GM18508 (cell line): ENCODE measurements around the gene HNRNPA3.
"Not testable (repeated sequence)": the region's sequence is repeated elsewhere in the genome, so short reads cannot be mapped to it uniquely, and the experiment has no call there.

ENCODE experiments used
- ATAC-seq: cut with Tn5 transposase; IDR thresholded peaks from one replicate; pipeline ENCODE4 v1.9.1; 2021; ENCODE audit warnings: moderate number of reproducible peaks; ENCODE audit not compliant: insufficient read depth, unreplicated experiment

Gene HNRNPA3

GRCh38 chr2:177212106-177212890 is at the start of gene HNRNPA3:
TSS of gene HNRNPA3 (plus strand) at chr2:177212794. CDS start at chr2:177212800, 6 bp downstream.
- ATAC-seq: peak; percentile 78

- ATAC-seq: no peak
Observed at GRCh38 chr2:177164131-177164530, 48.5 kb upstream of the HNRNPA3 start.

DNA sequence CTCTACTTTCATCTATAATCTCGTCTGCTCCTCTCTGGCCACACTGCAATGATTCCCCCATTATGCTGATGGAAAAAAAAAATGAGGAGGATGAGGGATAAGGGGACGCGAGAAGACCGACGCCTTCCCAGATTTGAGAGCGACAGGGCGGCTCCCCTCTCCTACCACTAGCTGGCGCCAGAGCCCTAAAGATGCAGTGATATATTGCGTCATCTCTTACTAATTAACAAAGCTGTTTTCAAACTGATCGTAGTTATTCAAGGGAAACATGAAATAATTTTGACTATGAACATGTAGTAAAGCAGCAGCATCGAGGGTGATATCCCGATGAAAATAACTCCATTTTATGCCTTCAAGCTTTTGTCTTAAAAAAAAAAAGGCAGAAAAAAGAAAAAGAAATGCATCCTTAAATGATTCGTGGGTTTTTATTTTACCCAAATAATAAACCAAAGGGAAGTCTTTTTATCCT is 48.0 kb upstream of the HNRNPA3 start:
- no peak for ATAC-seq

DNA sequence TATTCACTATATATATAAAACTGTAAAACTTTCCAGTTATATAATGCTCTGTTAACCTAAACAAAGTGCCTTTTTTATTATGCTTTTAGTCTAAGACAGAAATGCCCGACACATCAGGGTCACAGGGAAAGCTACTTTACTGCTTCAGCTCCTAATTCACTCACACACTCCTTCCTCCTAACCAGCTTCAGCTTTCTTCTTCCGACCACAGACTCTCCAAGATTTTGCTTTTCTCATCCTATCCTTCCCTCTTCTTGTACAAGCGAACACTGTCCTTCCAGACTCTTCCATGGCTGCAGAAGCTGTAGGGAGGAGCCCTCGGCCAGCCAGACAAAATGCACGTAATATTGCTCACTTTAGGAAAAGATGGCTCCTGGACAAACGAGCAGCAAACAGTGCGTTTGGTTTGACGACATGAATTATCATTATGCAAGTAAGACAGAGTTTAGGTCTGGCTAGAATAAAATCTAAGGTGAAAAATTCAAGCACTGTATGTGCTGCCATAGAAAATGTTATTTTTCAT is 47.5 kb upstream of the HNRNPA3 start:
- no peak for ATAC-seq

DNA sequence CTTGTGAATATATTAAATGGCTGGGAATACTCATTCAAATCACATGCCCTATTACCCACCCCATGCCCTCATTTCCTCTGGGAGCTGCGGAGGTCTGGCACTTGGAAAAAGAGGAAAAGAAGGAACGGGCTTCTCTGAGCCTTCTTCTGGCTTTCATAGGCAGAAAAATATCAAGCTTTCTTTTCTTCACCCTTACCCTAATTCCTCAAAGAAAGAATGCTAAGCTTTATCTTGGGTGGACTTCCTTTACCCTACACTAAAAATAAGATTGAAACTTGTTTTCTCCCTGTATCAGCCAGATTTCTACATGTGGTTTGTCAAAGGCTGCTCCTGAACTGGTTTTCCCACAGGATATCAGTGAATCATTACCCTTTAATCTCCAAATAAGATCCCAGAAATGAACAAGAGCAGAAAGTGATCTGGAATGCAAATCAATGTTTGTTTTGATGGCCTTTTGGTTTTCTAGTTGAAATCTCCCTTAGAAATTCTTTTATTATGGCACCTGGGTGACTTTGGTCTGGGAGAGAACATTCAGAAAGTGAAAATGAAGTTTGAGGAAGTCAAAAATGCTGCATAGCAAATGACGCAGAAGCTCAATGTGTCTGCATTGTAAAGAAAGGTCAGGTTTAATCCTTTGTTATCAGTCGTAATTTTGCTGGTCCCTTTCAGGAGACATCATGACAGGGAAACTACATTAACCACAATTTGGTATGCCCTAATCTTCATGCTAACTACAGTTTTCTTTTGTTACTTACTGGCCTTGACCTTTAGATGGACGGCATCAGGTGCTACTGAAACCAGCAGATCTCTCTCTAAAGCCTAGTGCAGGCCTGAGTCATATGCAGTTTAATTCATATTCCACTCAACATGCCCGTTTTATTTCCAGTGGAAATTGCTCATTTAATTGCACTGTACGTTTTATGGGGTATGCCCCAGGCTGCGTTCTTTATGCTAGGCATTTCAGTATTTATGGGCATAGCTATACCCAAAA is 46.6 kb upstream of the HNRNPA3 start:
- peak; percentile 42 for ATAC-seq

DNA sequence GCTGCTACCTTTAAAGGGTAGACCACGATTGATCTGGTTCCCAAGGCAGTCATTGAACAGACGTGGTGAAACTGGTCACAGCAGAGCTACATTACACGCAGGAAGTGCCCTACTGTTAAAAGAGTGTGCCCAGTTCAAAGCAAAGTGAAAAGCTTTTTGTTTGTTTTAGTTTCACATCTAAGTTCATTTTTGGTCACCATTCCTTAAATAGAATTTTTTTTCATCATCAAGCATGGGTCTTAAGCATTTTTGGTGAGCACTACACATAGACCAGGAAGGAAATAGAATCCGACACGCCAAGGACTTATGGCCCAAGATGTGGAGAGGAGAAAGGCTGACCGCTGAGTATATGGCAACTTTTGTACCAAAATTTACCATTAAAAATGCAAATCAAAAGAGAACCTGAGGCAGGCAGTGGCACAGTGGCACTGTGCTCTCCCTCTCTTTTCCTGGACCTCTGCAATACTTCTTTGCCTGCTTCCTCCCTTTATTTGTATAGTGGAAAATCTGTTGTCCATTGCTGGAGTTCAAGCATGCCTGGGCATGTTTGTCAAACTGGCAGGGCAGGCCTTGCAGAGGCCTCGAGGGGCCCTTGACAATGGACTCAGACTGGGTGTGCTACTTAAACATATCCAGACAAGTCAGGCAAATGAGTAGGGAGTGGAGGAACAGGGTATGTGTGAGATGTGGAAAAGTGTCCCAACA is 42.6 kb upstream of the HNRNPA3 start:
- peak; percentile 50 for ATAC-seq

GRCh38 chr2:177171418-177171865 is 41.2 kb upstream of the HNRNPA3 start:
- no peak for ATAC-seq

DNA sequence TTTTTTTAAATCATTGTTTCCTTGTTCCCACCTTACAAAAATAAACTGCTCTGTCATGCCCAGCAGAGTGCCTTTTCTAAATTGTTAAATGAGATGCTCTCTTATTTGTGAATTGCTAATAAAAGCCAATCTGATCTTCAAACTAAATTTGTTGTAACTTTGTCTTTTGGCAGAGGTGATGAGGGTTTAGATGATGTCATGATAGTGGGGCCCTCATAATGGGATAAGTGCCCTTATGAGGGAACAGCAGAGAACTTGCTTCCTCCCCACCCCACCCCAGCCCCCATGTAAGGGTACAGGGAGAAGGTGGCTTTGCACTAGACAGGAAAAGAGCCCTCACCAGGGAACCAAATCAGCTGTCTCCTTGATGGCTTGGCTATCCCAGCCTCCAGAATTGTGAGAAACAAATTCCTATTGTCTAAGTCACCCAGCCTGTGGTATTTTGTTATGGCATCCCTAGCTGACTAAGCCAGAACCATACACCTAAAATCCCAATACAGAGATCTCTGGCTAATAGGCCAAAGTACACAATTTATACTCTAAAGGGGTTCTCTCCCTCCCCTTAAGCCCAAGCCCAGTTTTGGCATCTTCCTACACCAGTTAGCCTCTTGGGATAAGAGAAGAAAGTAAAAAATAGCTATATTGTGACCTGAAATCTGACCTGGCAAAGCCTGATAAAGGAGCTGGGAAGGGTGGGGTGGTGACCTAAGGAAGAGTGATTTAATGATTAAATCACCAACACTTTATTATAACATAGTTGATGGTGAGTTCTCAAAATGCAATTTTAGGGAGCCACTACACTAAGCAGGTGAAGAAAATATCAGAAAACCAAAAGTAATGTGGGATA is 40.3 kb upstream of the HNRNPA3 start:
- no peak for ATAC-seq

- ATAC-seq: no peak
Observed at GRCh38 chr2:177174486-177174885, 38.1 kb upstream of the HNRNPA3 start.

DNA sequence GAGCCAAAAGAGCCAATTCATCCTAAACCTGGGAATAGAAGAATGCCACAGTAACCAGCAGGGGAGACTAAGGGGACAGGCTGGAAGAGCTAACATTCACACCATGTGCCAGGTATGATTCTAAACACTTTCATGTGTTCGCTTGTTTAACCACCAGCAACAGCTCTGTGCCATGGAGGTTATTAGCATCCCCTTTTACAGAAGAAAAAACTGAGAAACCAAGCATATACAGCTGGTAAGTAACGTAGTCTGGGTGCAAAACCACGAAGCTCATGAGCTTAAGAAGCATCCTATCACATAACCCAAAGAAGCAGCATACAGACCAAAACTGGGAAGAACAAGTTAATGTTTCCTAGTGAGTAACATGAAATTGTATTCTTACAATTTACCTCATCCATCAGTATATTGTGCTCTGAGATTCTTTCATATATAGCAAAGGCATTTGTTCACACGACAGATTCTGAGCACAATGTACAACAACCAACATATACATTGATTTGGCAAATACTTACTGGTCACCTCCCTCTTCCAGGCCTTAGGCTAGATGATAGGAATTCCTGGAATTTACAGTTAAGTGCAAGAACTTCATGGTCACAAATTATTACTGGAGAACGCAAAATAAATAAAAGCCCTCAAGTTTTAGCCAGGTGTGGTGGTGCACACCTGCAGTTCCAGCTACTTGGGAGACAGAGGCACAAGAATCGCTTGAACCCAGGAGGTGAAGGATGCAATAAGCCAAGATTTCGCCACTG is 36.5 kb upstream of the HNRNPA3 start:
- ATAC-seq: no peak

- no peak for ATAC-seq
Observed at GRCh38 chr2:177178797-177179196, 33.8 kb upstream of the HNRNPA3 start.

- ATAC-seq: no peak
Observed at GRCh38 chr2:177179227-177179626, 33.4 kb upstream of the HNRNPA3 start.

DNA sequence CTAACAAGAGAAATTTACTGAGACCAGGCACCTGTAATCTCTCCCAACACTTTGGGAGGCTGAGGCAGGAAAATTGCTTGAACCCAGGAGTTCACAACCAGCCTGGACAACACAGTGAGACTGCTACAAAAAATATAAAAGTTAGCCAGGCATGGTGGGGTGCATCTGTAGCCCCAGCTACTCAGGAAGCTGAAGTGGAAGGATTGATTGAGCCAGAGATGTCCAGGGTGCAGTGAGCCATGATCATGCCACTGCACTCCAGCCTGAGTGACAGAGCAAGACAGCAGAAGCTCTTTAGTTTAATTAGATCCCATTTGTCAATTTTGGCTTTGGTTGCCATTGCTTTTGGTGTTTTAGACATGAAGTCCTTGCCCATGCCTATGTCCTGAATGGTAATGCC is 32.9 kb upstream of the HNRNPA3 start:
- not testable (repeated sequence) for ATAC-seq

GRCh38 chr2:177180269-177181000 is 32.2 kb upstream of the HNRNPA3 start:
- ATAC-seq: no peak

- no peak for ATAC-seq
Observed at GRCh38 chr2:177183860-177184259, 28.7 kb upstream of the HNRNPA3 start.

DNA sequence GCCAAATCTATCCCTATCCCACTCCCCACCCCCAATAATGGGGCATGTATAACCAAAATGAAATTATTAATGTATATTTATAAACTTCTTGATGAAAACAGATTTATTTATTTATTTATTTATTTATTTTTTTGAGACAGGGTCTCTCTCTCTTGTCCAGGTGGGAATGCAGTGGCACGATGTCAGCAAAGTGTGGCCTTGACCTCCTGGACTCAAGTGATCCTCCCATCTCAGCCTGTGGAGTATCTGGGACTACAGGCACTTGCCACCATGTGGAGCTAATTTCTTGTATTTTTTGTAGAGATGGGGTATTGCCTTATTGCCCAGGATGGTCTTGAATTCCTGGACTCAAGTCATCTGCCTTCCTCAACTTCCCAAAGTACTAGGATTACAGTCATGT is 28.0 kb upstream of the HNRNPA3 start:
- ATAC-seq: no peak

DNA sequence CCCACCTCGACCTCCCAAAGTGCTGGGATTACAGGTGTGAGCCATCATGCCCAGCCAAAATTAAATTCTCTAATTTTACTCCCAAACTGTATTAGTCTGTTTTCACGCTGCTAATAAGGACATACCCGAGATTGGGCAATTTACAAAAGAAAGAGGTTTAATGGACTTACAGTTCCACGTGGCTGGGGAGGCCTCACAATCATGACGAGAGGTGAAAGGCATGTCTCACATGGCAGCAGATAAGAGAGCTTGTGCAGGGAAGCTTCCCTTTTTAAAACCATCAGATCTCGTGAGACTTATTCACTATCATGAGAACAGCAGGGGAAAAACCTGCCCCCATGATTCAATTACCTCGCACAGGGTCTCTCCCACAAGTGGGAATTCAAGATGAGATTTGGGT is 26.6 kb upstream of the HNRNPA3 start:
- not testable (repeated sequence) for ATAC-seq
